HepG2 (cell line): ENCODE results near the gene LYST. TPM values are rescaled to one million over a fixed set of nuclear protein-coding genes. Genes with fewer than 3 reads are reported as not detected.

Experiments
- ATAC-seq: fragments of 200-7000 bp; cut with Tn5 transposase; 3 replicates; pipeline ENCODE4 v1.9.1; 2020; ENCODE audit warnings: mild to moderate bottlenecking, moderate library complexity
- BruUV-seq: library from RNA; stranded (reverse); fragments of 400-500 nt; replicated peaks from 2 replicates; lab custom pipeline; 2021; lab: Mats Ljungman, UMichigan
- CTCF ChIA-PET: fragments of 300-600 bp; formaldehyde crosslinking; extraction: SDS; loops from one replicate; lab custom pipeline; 2021; ENCODE audit warnings: low total read pairs, inconsistent platforms, low intra/inter-chr PET ratio; lab: Yijun Ruan, JAX
- POLR2A ChIA-PET: fragments of 350-600 bp; sonication (Branson Sonifier 250); formaldehyde crosslinking; loops from one replicate; lab custom pipeline; 2020; ENCODE audit warnings: antibody characterized with exemption, inconsistent platforms; lab: Yijun Ruan, JAX
- DNase-seq: peaks from one replicate; pipeline ENCODE4 v3.0.0-alpha.2; 2015; ENCODE audit warnings: low spot score
- FAIRE-seq: peaks from 3 replicates; lab custom pipeline; 2011; peaks lifted over from hg19 to GRCh38; lab: Jason Lieb, UNC
- H2AFZ ChIP-seq: one replicate; pipeline ENCODE4 v1.6.1; 2011; ENCODE audit warnings: low read length, inconsistent platforms
- H3K27ac ChIP-seq: fragments of 300-600 bp; 3 replicates; pipeline ENCODE4 v1.8.0; 2011; ENCODE audit warnings: mixed run types, mild to moderate bottlenecking, mixed read lengths, low read length, inconsistent platforms; ENCODE audit not compliant: insufficient read depth; ENCODE audit errors: extremely low read length
- H3K27me3 ChIP-seq, 2 experiments: fragments of 200-600 bp in 1 of 2; 2 replicates in 1 of 2; 3 replicates in 1 of 2; pipeline versions ENCODE4 v1.6.0 to v1.8.0; 2011; ENCODE audit warnings: low read length in 2 of 2, mild to moderate bottlenecking in 2 of 2, moderate library complexity in 2 of 2, inconsistent platforms in 1 of 2; ENCODE audit not compliant: insufficient read depth in 2 of 2, control insufficient read depth in 1 of 2
- H3K36me3 ChIP-seq, 2 experiments: fragments of 200-600 bp in 1 of 2; replicated peaks in 1 of 2; 2 replicates in 1 of 2; 3 replicates in 1 of 2; pipeline versions ENCODE4 v1.5.1 to v1.8.0; 2011; ENCODE audit warnings: low read length in 2 of 2, inconsistent platforms in 1 of 2; ENCODE audit not compliant: insufficient read depth in 2 of 2, control insufficient read depth in 1 of 2
- H3K4me1 ChIP-seq: 2 replicates; pipeline ENCODE4 v1.5.1; 2012; ENCODE audit warnings: low read length, inconsistent platforms; ENCODE audit not compliant: insufficient read depth
- H3K4me2 ChIP-seq: 2 replicates; pipeline ENCODE4 v1.6.0; 2011; ENCODE audit warnings: low read depth, low read length, inconsistent platforms
- H3K4me3 ChIP-seq, 3 experiments: fragments of 200-600 bp in 1 of 3; sonication (generic), shearing (Covaris generic) in 1 of 3; replicated peaks in 1 of 3; 2 replicates each; pipeline ENCODE4 v1.5.1; 2011 to 2016; ENCODE audit warnings: low read length in 3 of 3, inconsistent platforms in 2 of 3, low read depth in 2 of 3, mild to moderate bottlenecking in 2 of 3, control low read depth in 1 of 3, mixed read lengths in 1 of 3; ENCODE audit not compliant: insufficient read depth in 1 of 3
- H3K79me2 ChIP-seq: one replicate; pipeline ENCODE4 v1.6.1; 2011; ENCODE audit warnings: low read length, inconsistent platforms; ENCODE audit not compliant: insufficient read depth
- H3K9ac ChIP-seq: 2 replicates; pipeline ENCODE4 v1.6.0; 2011; ENCODE audit warnings: mild to moderate bottlenecking, low read depth, low read length, inconsistent platforms; ENCODE audit not compliant: insufficient read depth
- H3K9me3 ChIP-seq: 2 replicates; pipeline ENCODE4 v1.5.1; 2012; ENCODE audit warnings: mild to moderate bottlenecking, low read length
- H4K20me1 ChIP-seq: 2 replicates; pipeline ENCODE4 v1.6.0; 2011; ENCODE audit warnings: inconsistent platforms, mild to moderate bottlenecking, low read length, moderate library complexity; ENCODE audit not compliant: insufficient read depth
- PBX2 ChIP-seq: IDR thresholded peaks from 2 replicates; pipeline ENCODE4 v1.6.1; 2016; ENCODE audit warnings: control low read depth
- PHF8 ChIP-seq: sonication (generic); formaldehyde crosslinking; IDR thresholded peaks from 2 replicates; pipeline ENCODE4 v1.5.0; 2020; ENCODE audit warnings: missing genetic modification reagents
- WGBS: methylation state at CpG from one replicate; pipeline ENCODE4 v1.1.6; 2017; ENCODE audit warnings: low lambda C conversion rate; 5-methylcytosine and 5-hydroxymethylcytosine counted together
- in situ Hi-C: cut with HindIII; loops from 2 replicates; pipeline ENCODE4 v1.10.0; 2017; ENCODE audit warnings: low pct_unique_long_range_greater_than_20kb; ENCODE audit not compliant: extremely low pct_ligation_motif_present
- intact Hi-C: fragments of 100-400 bp; cut with micrococcal nuclease; formaldehyde crosslinking; loops from one replicate; pipeline ENCODE4 v1.10.0; 2022; ENCODE audit not compliant: unreplicated experiment
- polyA plus RNA-seq, 8 experiments: library from polyadenylated mRNA; depleted of rRNA in 3 of 8; stranded (reverse) in 7 of 8; unstranded in 1 of 8; fragments of >200 nt; fragmentation: Illumina TruSeq in 4 of 8; extraction: Trizol in 4 of 8; gene quantifications; 2 replicates each; pipeline versions ENCODE4 v1.2.1 to v1.2.3, GENCODE V29; 2011 to 2016; ENCODE audit warnings: low read depth in 4 of 8, missing spikeins in 1 of 8, mixed read lengths in 1 of 8; ENCODE audit not compliant: insufficient read depth in 1 of 8
- total RNA-seq, 5 experiments: library from RNA; depleted of rRNA; stranded (reverse); fragments of >200 nt; fragmentation: Illumina TruSeq; extraction: Trizol; gene quantifications; 2 replicates each; pipeline ENCODE4 v1.2.3, GENCODE V29; 2016; ENCODE audit warnings: low read depth in 1 of 5
- TF ChIP-seq, protein P1 (sequence below): sonication (generic); formaldehyde crosslinking; IDR thresholded peaks from 2 replicates; pipeline ENCODE4 v1.8.1; 2023; ENCODE audit warnings: mild to moderate bottlenecking, inconsistent platforms, moderate library complexity, missing genetic modification reagents, borderline replicate concordance
- TF ChIP-seq, protein P2 (sequence below): sonication (generic); formaldehyde crosslinking; IDR thresholded peaks from 2 replicates; pipeline ENCODE4 v1.5.0; 2020; ENCODE audit warnings: mild to moderate bottlenecking, missing genetic modification reagents, borderline replicate concordance

LYST gene
- total and polyA plus RNA-seq, 2 of the 13 experiments (the other 11 are each of a cell fraction or from before 2014, with no cell fraction given) = 0.91 to 2.5 TPM

- no peaks in the 10 kb centered on the region for H3K79me2 ChIP-seq
- no peaks in the 10 kb centered on the region for H3K4me1 ChIP-seq
- DNase-seq = no peak
- intact Hi-C loops (no loop called here), in situ Hi-C loops (no loop called here)
- H3K4me3 ChIP-seq = no peak overlapping the region
- H3K36me3 ChIP-seq = no peaks in the 10 kb centered on the region
- H3K4me2 ChIP-seq = no peak overlapping the region
- ATAC-seq = no peak
- no TSS peak for BruUV-seq
- POLR2A ChIA-PET = no interaction called here
- TF ChIP-seq PHF8 (CRISPR knock-in tag) (no peak), PBX2 (CRISPR knock-in tag) (no peak)
- TF ChIP-seq, protein P1, sequence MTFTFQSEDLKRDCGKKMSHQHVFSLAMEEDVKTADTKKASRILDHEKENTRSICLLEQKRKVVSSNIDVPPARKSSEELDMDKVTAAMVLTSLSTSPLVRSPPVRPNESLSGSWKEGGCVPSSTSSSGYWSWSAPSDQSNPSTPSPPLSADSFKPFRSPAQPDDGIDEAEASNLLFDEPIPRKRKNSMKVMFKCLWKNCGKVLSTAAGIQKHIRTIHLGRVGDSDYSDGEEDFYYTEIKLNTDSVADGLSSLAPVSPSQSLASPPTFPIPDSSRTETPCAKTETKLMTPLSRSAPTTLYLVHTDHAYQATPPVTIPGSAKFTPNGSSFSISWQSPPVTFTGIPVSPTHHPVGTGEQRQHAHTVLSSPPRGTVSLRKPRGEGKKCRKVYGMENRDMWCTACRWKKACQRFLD = no peak
- TF ChIP-seq, protein P2, sequence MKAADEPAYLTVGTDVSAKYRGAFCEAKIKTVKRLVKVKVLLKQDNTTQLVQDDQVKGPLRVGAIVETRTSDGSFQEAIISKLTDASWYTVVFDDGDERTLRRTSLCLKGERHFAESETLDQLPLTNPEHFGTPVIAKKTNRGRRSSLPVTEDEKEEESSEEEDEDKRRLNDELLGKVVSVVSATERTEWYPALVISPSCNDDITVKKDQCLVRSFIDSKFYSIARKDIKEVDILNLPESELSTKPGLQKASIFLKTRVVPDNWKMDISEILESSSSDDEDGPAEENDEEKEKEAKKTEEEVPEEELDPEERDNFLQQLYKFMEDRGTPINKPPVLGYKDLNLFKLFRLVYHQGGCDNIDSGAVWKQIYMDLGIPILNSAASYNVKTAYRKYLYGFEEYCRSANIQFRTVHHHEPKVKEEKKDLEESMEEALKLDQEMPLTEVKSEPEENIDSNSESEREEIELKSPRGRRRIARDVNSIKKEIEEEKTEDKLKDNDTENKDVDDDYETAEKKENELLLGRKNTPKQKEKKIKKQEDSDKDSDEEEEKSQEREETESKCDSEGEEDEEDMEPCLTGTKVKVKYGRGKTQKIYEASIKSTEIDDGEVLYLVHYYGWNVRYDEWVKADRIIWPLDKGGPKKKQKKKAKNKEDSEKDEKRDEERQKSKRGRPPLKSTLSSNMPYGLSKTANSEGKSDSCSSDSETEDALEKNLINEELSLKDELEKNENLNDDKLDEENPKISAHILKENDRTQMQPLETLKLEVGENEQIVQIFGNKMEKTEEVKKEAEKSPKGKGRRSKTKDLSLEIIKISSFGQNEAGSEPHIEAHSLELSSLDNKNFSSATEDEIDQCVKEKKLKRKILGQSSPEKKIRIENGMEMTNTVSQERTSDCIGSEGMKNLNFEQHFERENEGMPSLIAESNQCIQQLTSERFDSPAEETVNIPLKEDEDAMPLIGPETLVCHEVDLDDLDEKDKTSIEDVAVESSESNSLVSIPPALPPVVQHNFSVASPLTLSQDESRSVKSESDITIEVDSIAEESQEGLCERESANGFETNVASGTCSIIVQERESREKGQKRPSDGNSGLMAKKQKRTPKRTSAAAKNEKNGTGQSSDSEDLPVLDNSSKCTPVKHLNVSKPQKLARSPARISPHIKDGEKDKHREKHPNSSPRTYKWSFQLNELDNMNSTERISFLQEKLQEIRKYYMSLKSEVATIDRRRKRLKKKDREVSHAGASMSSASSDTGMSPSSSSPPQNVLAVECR = no peak
- no peaks in the 10 kb centered on the region for H3K9me3 ChIP-seq
- no peak overlapping the region for H2AFZ ChIP-seq
- no peaks in the 10 kb centered on the region for H3K27me3 ChIP-seq
- WGBS = 91% methylated on average over 6 of the region's 6 CpGs
- H3K27ac ChIP-seq = no peak overlapping the region
- no peak overlapping the region for H3K9ac ChIP-seq
- CTCF ChIA-PET = no interaction called here
- no peaks in the 10 kb centered on the region for H4K20me1 ChIP-seq
- FAIRE-seq = no peak
These were observed 58.5 kb downstream of the LYST start for GRCh38 chr1:235808223-235808622.
